Panc1 (cell line): ENCODE results near the gene FIGLA.

Experiments
- POLR2AphosphoS5 ChIP-seq: IDR thresholded peaks from 2 replicates; pipeline ENCODE4 v1.6.1; 2012; ENCODE audit warnings: mild to moderate bottlenecking, low read depth, low read length, moderate library complexity
- SIN3A ChIP-seq: IDR thresholded peaks from 2 replicates; pipeline ENCODE4 v1.6.1; 2012; ENCODE audit warnings: low read depth, mild to moderate bottlenecking, low read length, moderate library complexity, borderline replicate concordance; ENCODE audit not compliant: insufficient read depth
- TCF7L2 ChIP-seq: IDR thresholded peaks from 2 replicates; pipeline ENCODE4 v1.6.1; 2011; ENCODE audit warnings: mild to moderate bottlenecking, low read depth, low read length, inconsistent platforms
- TF ChIP-seq, protein P1 (sequence below): fragments of 450-650 bp; IDR thresholded peaks from 2 replicates; pipeline ENCODE4 v1.5.1; 2017; ENCODE audit warnings: mild to moderate bottlenecking
- TF ChIP-seq, protein P2 (sequence below), 2 experiments: IDR thresholded peaks; 2 replicates each; pipeline ENCODE4 v1.6.1; 2011 to 2012; ENCODE audit warnings: low read depth in 2 of 2, control low read depth in 1 of 2, low read length in 1 of 2, mild to moderate bottlenecking in 1 of 2, moderate library complexity in 1 of 2; ENCODE audit not compliant: insufficient read depth in 1 of 2

DNA sequence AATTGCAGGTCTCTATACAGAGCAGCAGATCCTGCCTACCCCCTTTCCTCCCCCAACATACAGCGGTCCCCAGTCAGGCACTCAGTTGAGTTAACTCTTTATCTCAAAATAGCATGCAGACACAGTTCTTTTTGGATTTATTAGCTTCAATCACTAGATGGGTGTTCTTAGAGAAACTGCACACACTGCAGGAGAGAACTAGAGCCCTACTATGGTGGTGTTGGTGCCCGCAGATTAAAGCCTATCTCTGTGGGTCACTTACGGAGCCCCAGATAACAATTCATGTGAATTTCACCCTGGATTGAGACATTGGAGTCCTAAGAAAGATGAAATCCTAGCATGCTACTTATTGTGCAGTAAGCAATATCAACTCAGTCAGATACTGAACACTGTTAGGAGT is 34.3 kb downstream of the FIGLA start:
- TF ChIP-seq, protein P1, sequence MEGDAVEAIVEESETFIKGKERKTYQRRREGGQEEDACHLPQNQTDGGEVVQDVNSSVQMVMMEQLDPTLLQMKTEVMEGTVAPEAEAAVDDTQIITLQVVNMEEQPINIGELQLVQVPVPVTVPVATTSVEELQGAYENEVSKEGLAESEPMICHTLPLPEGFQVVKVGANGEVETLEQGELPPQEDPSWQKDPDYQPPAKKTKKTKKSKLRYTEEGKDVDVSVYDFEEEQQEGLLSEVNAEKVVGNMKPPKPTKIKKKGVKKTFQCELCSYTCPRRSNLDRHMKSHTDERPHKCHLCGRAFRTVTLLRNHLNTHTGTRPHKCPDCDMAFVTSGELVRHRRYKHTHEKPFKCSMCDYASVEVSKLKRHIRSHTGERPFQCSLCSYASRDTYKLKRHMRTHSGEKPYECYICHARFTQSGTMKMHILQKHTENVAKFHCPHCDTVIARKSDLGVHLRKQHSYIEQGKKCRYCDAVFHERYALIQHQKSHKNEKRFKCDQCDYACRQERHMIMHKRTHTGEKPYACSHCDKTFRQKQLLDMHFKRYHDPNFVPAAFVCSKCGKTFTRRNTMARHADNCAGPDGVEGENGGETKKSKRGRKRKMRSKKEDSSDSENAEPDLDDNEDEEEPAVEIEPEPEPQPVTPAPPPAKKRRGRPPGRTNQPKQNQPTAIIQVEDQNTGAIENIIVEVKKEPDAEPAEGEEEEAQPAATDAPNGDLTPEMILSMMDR, result no peak
- TF ChIP-seq SIN3A, result no peak
- TF ChIP-seq, protein P2, sequence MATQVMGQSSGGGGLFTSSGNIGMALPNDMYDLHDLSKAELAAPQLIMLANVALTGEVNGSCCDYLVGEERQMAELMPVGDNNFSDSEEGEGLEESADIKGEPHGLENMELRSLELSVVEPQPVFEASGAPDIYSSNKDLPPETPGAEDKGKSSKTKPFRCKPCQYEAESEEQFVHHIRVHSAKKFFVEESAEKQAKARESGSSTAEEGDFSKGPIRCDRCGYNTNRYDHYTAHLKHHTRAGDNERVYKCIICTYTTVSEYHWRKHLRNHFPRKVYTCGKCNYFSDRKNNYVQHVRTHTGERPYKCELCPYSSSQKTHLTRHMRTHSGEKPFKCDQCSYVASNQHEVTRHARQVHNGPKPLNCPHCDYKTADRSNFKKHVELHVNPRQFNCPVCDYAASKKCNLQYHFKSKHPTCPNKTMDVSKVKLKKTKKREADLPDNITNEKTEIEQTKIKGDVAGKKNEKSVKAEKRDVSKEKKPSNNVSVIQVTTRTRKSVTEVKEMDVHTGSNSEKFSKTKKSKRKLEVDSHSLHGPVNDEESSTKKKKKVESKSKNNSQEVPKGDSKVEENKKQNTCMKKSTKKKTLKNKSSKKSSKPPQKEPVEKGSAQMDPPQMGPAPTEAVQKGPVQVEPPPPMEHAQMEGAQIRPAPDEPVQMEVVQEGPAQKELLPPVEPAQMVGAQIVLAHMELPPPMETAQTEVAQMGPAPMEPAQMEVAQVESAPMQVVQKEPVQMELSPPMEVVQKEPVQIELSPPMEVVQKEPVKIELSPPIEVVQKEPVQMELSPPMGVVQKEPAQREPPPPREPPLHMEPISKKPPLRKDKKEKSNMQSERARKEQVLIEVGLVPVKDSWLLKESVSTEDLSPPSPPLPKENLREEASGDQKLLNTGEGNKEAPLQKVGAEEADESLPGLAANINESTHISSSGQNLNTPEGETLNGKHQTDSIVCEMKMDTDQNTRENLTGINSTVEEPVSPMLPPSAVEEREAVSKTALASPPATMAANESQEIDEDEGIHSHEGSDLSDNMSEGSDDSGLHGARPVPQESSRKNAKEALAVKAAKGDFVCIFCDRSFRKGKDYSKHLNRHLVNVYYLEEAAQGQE (IDR thresholded peaks at IDR 0.05; ENCODE audit: insufficient read depth in 1 of 2, low read depth in 2 of 2, low read length in 1 of 2), result no peak
- no peak for TF ChIP-seq TCF7L2
- no peak for TF ChIP-seq POLR2AphosphoS5
